Sigmoid colon (tissue), 7 donors: ENCODE measurements around the gene THSD7B. TPM values are rescaled to one million over a fixed set of nuclear protein-coding genes. Genes with fewer than 3 reads are reported as not detected.

ENCODE experiments used
- DNase-seq: peaks from one replicate; pipeline ENCODE4 v3.0.0-alpha.2; 2019
- H3K27ac ChIP-seq, 4 donors: fragments of 200-600 bp; sonication (generic); one replicate each; pipeline ENCODE4 v1.5.1; 2016 to 2019; ENCODE audit warnings: mild to moderate bottlenecking in 1 of 4
- H3K27me3 ChIP-seq, 3 donors: fragments of 200-600 bp; sonication (generic); one replicate each; pipeline ENCODE4 v1.5.1; 2019; ENCODE audit warnings: mild to moderate bottlenecking in 1 of 3
- H3K36me3 ChIP-seq, 4 donors: fragments of 200-600 bp; sonication (generic); one replicate each; pipeline ENCODE4 v1.5.1; 2016 to 2019
- H3K4me1 ChIP-seq, 4 donors: fragments of 200-600 bp; sonication (generic); one replicate each; pipeline ENCODE4 v1.5.1; 2017 to 2019
- H3K4me3 ChIP-seq, 4 donors: fragments of 200-600 bp; sonication (generic); one replicate each; pipeline ENCODE4 v1.5.1; 2017 to 2019; ENCODE audit warnings: mild to moderate bottlenecking in 2 of 4, moderate library complexity in 1 of 4
- H3K9me3 ChIP-seq, 4 donors: fragments of 200-600 bp in 3 of 4; sonication (generic) in 3 of 4; one replicate each; pipeline versions ENCODE4 v1.5.1 to v1.6.1; 2013 to 2019
- EP300 ChIP-seq, 4 donors: sonication (generic); formaldehyde crosslinking; IDR thresholded peaks; one replicate each; pipeline ENCODE4 v1.6.1; 2017; ENCODE audit warnings: antibody characterized with exemption in 4 of 4
- POLR2A ChIP-seq, 2 donors: fragments of 450-650 bp; IDR thresholded peaks; one replicate each; pipeline ENCODE4 v1.6.1; 2016; ENCODE audit warnings: antibody characterized with exemption in 2 of 2, mild to moderate bottlenecking in 2 of 2, moderate library complexity in 2 of 2
- POLR2AphosphoS5 ChIP-seq, 4 donors: sonication (generic); formaldehyde crosslinking; IDR thresholded peaks; one replicate each; pipeline ENCODE4 v1.6.1; 2017; ENCODE audit warnings: antibody characterized with exemption in 4 of 4
- WGBS, 2 donors: extraction: QIAGEN DNeasy Blood & Tissue Kit; methylation state at CpG; one replicate each; pipeline ENCODE4 v1.1.7; 2013; 5-methylcytosine and 5-hydroxymethylcytosine counted together
- intact Hi-C: fragments of 100-400 bp; cut with DNase I; formaldehyde crosslinking; loops from one replicate; pipeline ENCODE4 v1.15.1; 2023
- polyA plus RNA-seq, 3 donors: library from polyadenylated mRNA; stranded (reverse); fragments of 200-250 nt; gene quantifications; one replicate each; pipeline ENCODE4 v1.2.3, GENCODE V29; 2013
- total RNA-seq, 4 donors: library from RNA; depleted of rRNA; stranded (reverse); fragments of >200 nt; gene quantifications; one replicate each; pipeline ENCODE4 v1.1.0, GENCODE V29; 2016
- TF ChIP-seq, protein P1 (sequence below), 4 experiments: fragments of 450-650 bp in 3 of 4; fragments of 200-600 bp in 1 of 4; IDR thresholded peaks; one replicate each; pipeline ENCODE4 v1.5.1; 2016 to 2019; ENCODE audit warnings: antibody characterized with exemption in 4 of 4, mild to moderate bottlenecking in 3 of 4, moderate library complexity in 2 of 4
- donor health status: healthy with polysubstance abuse.
- donor health status: Bipolar disorder and iron deficiency.
- donor health status: healthy.

The THSD7B gene
- total and polyA plus RNA-seq, 7 donors: 0.16 to 0.83 (median 0.27) TPM; not detected in 2

DNA sequence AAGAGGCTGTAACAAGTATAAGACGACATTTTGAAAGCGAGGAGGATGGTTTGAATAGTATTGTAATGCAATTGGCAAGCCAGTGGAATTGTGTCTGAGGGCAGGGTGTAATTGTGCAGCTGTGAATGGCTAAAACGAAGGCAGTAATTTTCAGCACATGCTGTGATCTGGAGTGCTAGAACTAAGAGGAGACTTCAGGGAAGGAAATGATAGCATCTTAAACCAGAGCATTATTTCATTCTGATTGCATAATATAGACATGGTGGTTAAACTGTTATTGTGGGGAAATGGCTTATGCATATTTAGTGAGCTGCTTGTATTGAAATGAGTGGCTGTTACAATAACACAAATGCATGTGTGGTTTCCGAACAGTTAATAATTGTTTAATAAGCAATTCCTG is 36.3 kb downstream of the THSD7B start:
- peaks cover 0 to 4% (median 1%) of the 10 kb centered on the region in 4 donors for H3K9me3 ChIP-seq
- WGBS, 2 donors: 82 to 89% methylated on average over 4 of the region's 4 CpGs
- TF ChIP-seq POLR2AphosphoS5 (IDR thresholded peaks at IDR 0.05) (no peak), EP300 (IDR thresholded peaks at IDR 0.05) (no peak), POLR2A (IDR thresholded peaks at IDR 0.05) (no peak)
- TF ChIP-seq, protein P1, sequence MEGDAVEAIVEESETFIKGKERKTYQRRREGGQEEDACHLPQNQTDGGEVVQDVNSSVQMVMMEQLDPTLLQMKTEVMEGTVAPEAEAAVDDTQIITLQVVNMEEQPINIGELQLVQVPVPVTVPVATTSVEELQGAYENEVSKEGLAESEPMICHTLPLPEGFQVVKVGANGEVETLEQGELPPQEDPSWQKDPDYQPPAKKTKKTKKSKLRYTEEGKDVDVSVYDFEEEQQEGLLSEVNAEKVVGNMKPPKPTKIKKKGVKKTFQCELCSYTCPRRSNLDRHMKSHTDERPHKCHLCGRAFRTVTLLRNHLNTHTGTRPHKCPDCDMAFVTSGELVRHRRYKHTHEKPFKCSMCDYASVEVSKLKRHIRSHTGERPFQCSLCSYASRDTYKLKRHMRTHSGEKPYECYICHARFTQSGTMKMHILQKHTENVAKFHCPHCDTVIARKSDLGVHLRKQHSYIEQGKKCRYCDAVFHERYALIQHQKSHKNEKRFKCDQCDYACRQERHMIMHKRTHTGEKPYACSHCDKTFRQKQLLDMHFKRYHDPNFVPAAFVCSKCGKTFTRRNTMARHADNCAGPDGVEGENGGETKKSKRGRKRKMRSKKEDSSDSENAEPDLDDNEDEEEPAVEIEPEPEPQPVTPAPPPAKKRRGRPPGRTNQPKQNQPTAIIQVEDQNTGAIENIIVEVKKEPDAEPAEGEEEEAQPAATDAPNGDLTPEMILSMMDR (IDR thresholded peaks at IDR 0.05): no peak
- no peak overlapping the region for H3K4me3 ChIP-seq
- H3K27me3 ChIP-seq: no peaks in the 10 kb centered on the region
- no peaks in the 10 kb centered on the region for H3K36me3 ChIP-seq
- DNase-seq: no peak
- intact Hi-C loops: no loop called here
- no peaks in the 10 kb centered on the region for H3K4me1 ChIP-seq
- no peak overlapping the region for H3K27ac ChIP-seq

- TF ChIP-seq POLR2AphosphoS5 (IDR thresholded peaks at IDR 0.05): no peak
- no peak for TF ChIP-seq EP300 (IDR thresholded peaks at IDR 0.05)
- TF ChIP-seq, protein P1 (IDR thresholded peaks at IDR 0.05): no peak
- no peak for TF ChIP-seq POLR2A (IDR thresholded peaks at IDR 0.05)
- WGBS, 2 donors: 22 to 38% methylated on average over 4 of the region's 4 CpGs
- intact Hi-C loops: no loop called here
Measured at GRCh38 chr2:136809998-136810397, 44.7 kb downstream of the THSD7B start.

GRCh38 chr2:136818839-136819238 is 53.5 kb downstream of the THSD7B start:
- 74 to 81% methylated on average over 4 of the region's 4 CpGs for WGBS, 2 donors
- Histone ChIP-seq H3K36me3 (no peaks in the 10 kb centered on the region), H3K27ac (no peak overlapping the region), H3K27me3 (no peaks in the 10 kb centered on the region), H3K4me3 (no peak overlapping the region), H3K9me3 (no peaks in the 10 kb centered on the region), H3K4me1 (no peaks in the 10 kb centered on the region)
- intact Hi-C loops: no loop called here
- no peak for TF ChIP-seq POLR2AphosphoS5 (IDR thresholded peaks at IDR 0.05)
- TF ChIP-seq POLR2A (IDR thresholded peaks at IDR 0.05): no peak
- TF ChIP-seq EP300 (IDR thresholded peaks at IDR 0.05): no peak
- TF ChIP-seq, protein P1 (IDR thresholded peaks at IDR 0.05): no peak
- DNase-seq: no peak

More at GRCh38 chr2:136809998-136810397, 44.7 kb downstream of the THSD7B start:
- Histone ChIP-seq H3K27ac (no peak overlapping the region), H3K9me3 (peaks cover 0 to 4% (median 1%) of the 10 kb centered on the region in 4 donors), H3K4me3 (no peak overlapping the region), H3K36me3 (no peaks in the 10 kb centered on the region), H3K27me3 (no peaks in the 10 kb centered on the region), H3K4me1 (peaks cover 0 to 13% (median 9%) of the 10 kb centered on the region in 4 donors)
- no peak for DNase-seq

DNA sequence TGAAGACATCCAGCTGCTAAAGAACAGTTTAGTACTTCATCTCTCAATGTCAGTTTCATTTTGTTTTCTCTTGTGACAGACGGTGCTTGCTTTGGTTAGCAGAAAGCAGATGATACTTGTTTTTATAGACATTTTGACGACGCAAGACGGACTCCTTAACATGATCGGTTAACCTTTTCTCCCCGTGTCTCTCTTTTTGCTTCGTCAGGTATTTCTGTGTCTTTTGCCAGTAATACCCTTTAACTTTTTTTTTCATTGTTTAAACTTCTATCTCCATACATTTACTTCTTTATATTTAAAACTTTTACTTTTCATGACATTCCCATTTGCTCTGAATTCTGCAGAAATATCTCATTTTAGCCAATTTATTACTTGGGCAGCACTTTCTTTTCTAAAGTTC is 57.9 kb downstream of the THSD7B start:
- Histone ChIP-seq H3K27me3 (no peaks in the 10 kb centered on the region), H3K4me3 (no peak overlapping the region), H3K27ac (no peak overlapping the region), H3K9me3 (no peaks in the 10 kb centered on the region), H3K4me1 (no peaks in the 10 kb centered on the region), H3K36me3 (no peaks in the 10 kb centered on the region)
- intact Hi-C loops: no loop called here
- TF ChIP-seq POLR2AphosphoS5 (IDR thresholded peaks at IDR 0.05): no peak
- no peak for TF ChIP-seq EP300 (IDR thresholded peaks at IDR 0.05)
- TF ChIP-seq POLR2A (IDR thresholded peaks at IDR 0.05): no peak
- TF ChIP-seq, protein P1 (IDR thresholded peaks at IDR 0.05): no peak
- WGBS, 2 donors: 72 to 80% methylated on average over 7 of the region's 7 CpGs
- DNase-seq: no peak

GRCh38 chr2:136828162-136828561 is 62.8 kb downstream of the THSD7B start:
- Histone ChIP-seq H3K27me3 (no peaks in the 10 kb centered on the region), H3K4me3 (no peak overlapping the region), H3K27ac (no peak overlapping the region), H3K36me3 (no peaks in the 10 kb centered on the region), H3K9me3 (no peaks in the 10 kb centered on the region), H3K4me1 (no peaks in the 10 kb centered on the region)
- WGBS, 2 donors: 86% methylated on average over 1 of the region's 1 CpG
- no peak for DNase-seq
- intact Hi-C loops: no loop called here
- no peak for TF ChIP-seq POLR2A (IDR thresholded peaks at IDR 0.05)
- no peak for TF ChIP-seq EP300 (IDR thresholded peaks at IDR 0.05)
- TF ChIP-seq, protein P1 (IDR thresholded peaks at IDR 0.05): no peak
- TF ChIP-seq POLR2AphosphoS5 (IDR thresholded peaks at IDR 0.05): no peak
